HEK293 (cell line): Measurements from ENCODE around the gene APOBEC3G.
"Not testable (repeated sequence)": the region's sequence is repeated elsewhere in the genome, so short reads cannot be mapped to it uniquely, and the experiment has no call there.

Source experiments
- CTCF ChIA-PET: fragments of 350-600 bp; formaldehyde crosslinking; extraction: SDS; loops from one replicate; lab custom pipeline; 2021; ENCODE audit warnings: antibody characterized with exemption; lab: Yijun Ruan, JAX
- POLR2A ChIA-PET: fragments of 300-600 bp; formaldehyde crosslinking; extraction: SDS; loops from one replicate; lab custom pipeline; 2020; ENCODE audit warnings: antibody characterized with exemption, inconsistent platforms; lab: Yijun Ruan, JAX
- H3K27ac ChIP-seq: fragments of 200-500 bp; sonication (Bioruptor generic); 2 replicates; pipeline ENCODE4 v1.5.1; 2014; ENCODE audit warnings: low read depth, low read length, control low read depth, inconsistent platforms; ENCODE audit errors: extremely low read depth
- H3K36me3 ChIP-seq, 2 experiments: fragments of 200-500 bp in 1 of 2; sonication (Bioruptor generic) in 1 of 2; 1 replicate in 1 of 2; 2 replicates in 1 of 2; pipeline ENCODE4 v1.5.1; 2014 to 2017; ENCODE audit warnings: inconsistent platforms in 2 of 2, low read length in 2 of 2; ENCODE audit not compliant: control insufficient read depth in 2 of 2, insufficient read depth in 1 of 2
- H3K4me1 ChIP-seq: fragments of 200-500 bp; sonication (Bioruptor generic); 2 replicates; pipeline ENCODE4 v1.5.1; 2014; ENCODE audit warnings: mild to moderate bottlenecking, low read length, inconsistent platforms; ENCODE audit not compliant: control insufficient read depth, insufficient read depth
- H3K4me3 ChIP-seq: 2 replicates; pipeline ENCODE4 v1.5.1; 2011; ENCODE audit warnings: low read depth, mild to moderate bottlenecking, control low read depth, low read length, moderate library complexity
- H3K9me3 ChIP-seq: fragments of 200-500 bp; sonication (Bioruptor generic); 2 replicates; pipeline ENCODE4 v1.5.1; 2014; ENCODE audit warnings: low read depth, low read length, inconsistent platforms; ENCODE audit not compliant: control insufficient read depth, insufficient read depth
- EGR2 ChIP-seq: fragments of 450-650 bp; formaldehyde crosslinking; IDR thresholded peaks from 2 replicates; pipeline ENCODE4 v1.5.1; 2016; ENCODE audit warnings: low read depth, missing biosample characterization, missing genetic modification characterization
- GLIS1 ChIP-seq: fragments of 450-650 bp; formaldehyde crosslinking; IDR thresholded peaks from 2 replicates; pipeline ENCODE4 v1.5.1; 2016; ENCODE audit warnings: missing biosample characterization, missing genetic modification characterization
- YY2 ChIP-seq: fragments of 450-650 bp; formaldehyde crosslinking; IDR thresholded peaks from 2 replicates; pipeline ENCODE4 v1.5.1; 2016; ENCODE audit warnings: missing biosample characterization, missing genetic modification characterization
- ZBTB11 ChIP-seq: fragments of 450-650 bp; formaldehyde crosslinking; conservative IDR thresholded peaks from 2 replicates; pipeline ENCODE4 v1.5.1; 2016; ENCODE audit warnings: low read depth, missing biosample characterization, missing genetic modification characterization
- ZBTB7A ChIP-seq: fragments of 450-650 bp; formaldehyde crosslinking; IDR thresholded peaks from 2 replicates; pipeline ENCODE4 v1.5.1; 2016; ENCODE audit warnings: low read depth, missing biosample characterization, missing genetic modification characterization
- ZFHX2 ChIP-seq: fragments of 450-650 bp; formaldehyde crosslinking; conservative IDR thresholded peaks from 2 replicates; pipeline ENCODE4 v1.5.1; 2016; ENCODE audit warnings: missing biosample characterization, missing genetic modification characterization
- ZFP3 ChIP-seq: fragments of 450-650 bp; formaldehyde crosslinking; IDR thresholded peaks from 2 replicates; pipeline ENCODE4 v1.5.1; 2016; ENCODE audit warnings: low read depth, missing biosample characterization, missing genetic modification characterization
- ZNF175 ChIP-seq: fragments of 450-650 bp; formaldehyde crosslinking; IDR thresholded peaks from 2 replicates; pipeline ENCODE4 v1.5.1; 2016; ENCODE audit warnings: missing biosample characterization, missing genetic modification characterization
- ZNF23 ChIP-seq: fragments of 450-650 bp; formaldehyde crosslinking; IDR thresholded peaks from 2 replicates; pipeline ENCODE4 v1.5.1; 2016; ENCODE audit warnings: missing biosample characterization, missing genetic modification characterization, borderline replicate concordance
- ZNF341 ChIP-seq: fragments of 450-650 bp; formaldehyde crosslinking; IDR thresholded peaks from 2 replicates; pipeline ENCODE4; 2016; ENCODE audit warnings: low read depth, missing biosample characterization, missing genetic modification characterization
- ZNF423 ChIP-seq: fragments of 450-650 bp; formaldehyde crosslinking; IDR thresholded peaks from 2 replicates; pipeline ENCODE4 v1.5.1; 2016; ENCODE audit warnings: missing biosample characterization, missing genetic modification characterization
- ZNF518A ChIP-seq: fragments of 450-650 bp; formaldehyde crosslinking; conservative IDR thresholded peaks from 2 replicates; pipeline ENCODE4 v1.5.1; 2016; ENCODE audit warnings: low read depth, missing biosample characterization, missing genetic modification characterization

The APOBEC3G gene

GRCh38 chr22:39077026-39077840 lies at the start of gene APOBEC3G:
Gene APOBEC3G (plus strand): TSS chr22:39077275. CDS start chr22:39077362, 87 bp downstream.
- not testable (repeated sequence) for H3K4me1 ChIP-seq, H3K4me3 ChIP-seq
- CTCF ChIA-PET: interaction anchor here (0.8 kb wide), 1 partner anchor 208 kb away, joined by 3 read pairs; no protein-coding TSS in a partner anchor

GRCh38 chr22:39027717-39028116 lies 49.4 kb upstream of the APOBEC3G start:
- no peaks in the 10 kb centered on the region for H3K4me1 ChIP-seq
- ChIA-PET POLR2A (no interaction called here), CTCF (interaction anchor here (0.6 kb wide), 1 partner anchor 123 kb away, joined by 3 read pairs; no protein-coding TSS in a partner anchor)
- H3K9me3 ChIP-seq: no peaks in the 10 kb centered on the region
- H3K27ac ChIP-seq: no peak overlapping the region
- no peak overlapping the region for H3K4me3 ChIP-seq
- peaks cover 0 to 18% of the 10 kb centered on the region in 2 experiments; a peak in 2 of 3 replicates for H3K36me3 ChIP-seq
- TF ChIP-seq GLIS1 (peak; percentile 59; the same call in 1 of the 2 replicates), ZNF175 (tag by site-specific recombination) (no peak), ZNF518A (tag by site-specific recombination) (no peak)

More at GRCh38 chr22:39077026-39077840, at the start of gene APOBEC3G:
- H3K36me3 ChIP-seq, H3K9me3 ChIP-seq, H3K27ac ChIP-seq, POLR2A ChIA-PET: not testable (repeated sequence)

GRCh38 chr22:39028281-39028680 lies 48.8 kb upstream of the APOBEC3G start:
- peaks cover 0 to 18% of the 10 kb centered on the region in 2 experiments; a peak in 2 of 3 replicates for H3K36me3 ChIP-seq
- H3K9me3 ChIP-seq: no peaks in the 10 kb centered on the region
- H3K4me1 ChIP-seq: no peaks in the 10 kb centered on the region
- peak; percentile 41 for TF ChIP-seq EGR2 (tag by site-specific recombination)
- TF ChIP-seq ZNF423 (tag by site-specific recombination): no peak
- no peak for TF ChIP-seq ZBTB7A (tag by site-specific recombination)
- TF ChIP-seq ZFP3 (tag by site-specific recombination): no peak
- TF ChIP-seq ZFHX2 (tag by site-specific recombination): peak; percentile 49; the same call in 1 of the 2 replicates
- no peak for TF ChIP-seq ZBTB11 (tag by site-specific recombination)
- TF ChIP-seq ZNF341: no peak
- TF ChIP-seq ZNF23: no peak
- no peak for TF ChIP-seq YY2 (tag by site-specific recombination)
- ChIA-PET CTCF (interaction anchor here (1.4 kb wide), 1 partner anchor 25 kb away, joined by 5 read pairs; no protein-coding TSS in a partner anchor), POLR2A (interaction anchor here (0.6 kb wide), 1 partner anchor 10 kb away, joined by 5 read pairs; no protein-coding TSS in a partner anchor)
- no peak overlapping the region for H3K4me3 ChIP-seq
- no peak overlapping the region for H3K27ac ChIP-seq
